Ammon's horn (tissue), 1 donor: Measurements from ENCODE around the gene SLC39A13.
A peak's percentile ranks its signal among the peaks of the same experiment; 100 is the strongest.

Experiments
- DNase-seq: peaks from one replicate; pipeline ENCODE4 v3.0.0-alpha.2; 2016; ENCODE audit warnings: low spot score

The SLC39A13 gene

GRCh38 chr11:47454258-47454671 is 45.9 kb downstream of the SLC39A13 start:
- DNase-seq = peak; percentile 89

DNA sequence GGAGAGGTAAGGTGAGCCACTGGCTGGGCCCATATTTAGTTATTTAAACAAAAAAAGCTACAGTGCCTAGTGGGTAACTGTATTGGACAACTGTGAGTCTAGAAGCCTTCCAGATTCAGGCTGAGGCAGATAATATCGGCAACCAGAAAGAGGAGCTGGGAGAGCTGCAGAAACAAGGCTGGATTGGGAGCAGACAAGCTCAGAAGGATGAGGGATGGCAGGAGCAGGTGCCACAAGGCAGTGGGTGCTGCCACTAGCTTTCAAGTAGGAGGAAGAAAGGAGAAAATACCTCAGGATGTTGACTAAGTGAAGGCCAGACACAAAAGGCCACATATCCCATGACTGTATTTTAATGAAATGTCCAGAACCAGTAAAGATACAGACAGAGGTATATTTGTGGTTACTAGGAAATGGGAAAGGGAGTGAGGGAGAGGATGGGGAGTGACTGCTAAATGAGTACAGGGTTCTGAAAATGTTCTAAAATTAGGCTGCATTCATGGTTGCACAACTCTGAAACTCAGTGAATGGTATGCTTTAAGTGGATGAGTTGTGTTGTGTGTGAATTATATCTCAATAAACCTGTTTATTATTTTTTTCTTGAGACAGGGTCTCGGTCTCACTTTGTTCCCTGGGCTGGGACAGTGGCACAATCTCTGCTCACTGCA is 52.3 kb downstream of the SLC39A13 start:
- DNase-seq = no peak

- no peak for DNase-seq
Observed at GRCh38 chr11:47461876-47462275, 53.5 kb downstream of the SLC39A13 start.

GRCh38 chr11:47464483-47464882 is 56.1 kb downstream of the SLC39A13 start:
- DNase-seq = no peak
